Measurements from ENCODE around the gene ZBED1. TPM values are rescaled to one million over a fixed set of nuclear protein-coding genes. Genes with fewer than 3 reads are reported as not detected.
"Not testable (repeated sequence)": the region's sequence is repeated elsewhere in the genome, so short reads cannot be mapped to it uniquely, and the experiment has no call there.

ZBED1 gene
- total RNA-seq, 6 experiments from 2014 or later: 21.7 to 44.6 (median 36.9) TPM

DNA sequence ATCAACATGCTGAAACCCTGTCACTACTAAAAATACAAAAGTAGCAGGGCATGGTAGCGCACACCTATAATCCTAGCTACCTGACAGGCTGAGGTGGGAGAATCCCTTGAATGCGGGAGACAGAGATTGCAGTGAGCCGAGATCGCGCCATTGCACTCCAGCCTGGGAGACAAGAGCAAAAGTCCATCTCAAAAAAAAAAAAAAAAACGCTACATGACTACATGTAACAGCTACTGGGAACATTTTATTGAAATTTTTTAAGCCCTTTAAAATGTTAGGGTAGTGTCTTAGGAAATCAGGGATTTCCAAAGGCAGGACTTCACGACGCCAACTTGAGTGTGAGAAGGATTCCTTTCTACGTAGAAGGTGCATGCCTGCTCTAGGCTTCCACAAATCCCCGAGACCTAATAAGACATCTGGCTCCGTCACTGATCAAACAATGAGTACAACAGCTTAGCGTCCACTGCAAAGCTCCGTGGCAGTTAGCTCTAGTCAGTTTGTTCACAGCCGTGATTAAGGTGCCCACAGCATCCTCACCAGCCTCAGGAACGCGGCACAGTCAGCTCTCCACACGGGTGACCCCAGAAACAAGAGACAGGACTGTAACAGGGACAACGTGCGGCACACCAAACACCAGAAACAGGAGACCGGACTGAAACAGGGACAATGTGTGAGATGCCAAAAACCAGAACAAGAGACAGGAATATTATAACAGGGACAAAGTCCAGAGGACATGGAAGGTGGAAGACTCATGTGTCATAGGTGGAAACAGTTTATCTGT is 33.7 kb downstream of the ZBED1 start:
- Histone ChIP-seq H3K27ac (peak overlapping the region in 2 of 3 donors; percentile 62 to 63), H3K4me3 (no peak overlapping the region), H3K9me3 (no peaks in the 10 kb centered on the region), H3K27me3 (no peaks in the 10 kb centered on the region), H3K4me1 (peaks cover 0 to 3% (median 0%) of the 10 kb centered on the region in 4 donors), H3K36me3 (no peaks in the 10 kb centered on the region)
- ATAC-seq (peak; percentile 74 to 87 (median 82)), DNase-seq (peak in 1 of 3 donors; percentile 41)
- intact Hi-C loops (cut with DNase I): no loop called here
- TF ChIP-seq, protein P1, sequence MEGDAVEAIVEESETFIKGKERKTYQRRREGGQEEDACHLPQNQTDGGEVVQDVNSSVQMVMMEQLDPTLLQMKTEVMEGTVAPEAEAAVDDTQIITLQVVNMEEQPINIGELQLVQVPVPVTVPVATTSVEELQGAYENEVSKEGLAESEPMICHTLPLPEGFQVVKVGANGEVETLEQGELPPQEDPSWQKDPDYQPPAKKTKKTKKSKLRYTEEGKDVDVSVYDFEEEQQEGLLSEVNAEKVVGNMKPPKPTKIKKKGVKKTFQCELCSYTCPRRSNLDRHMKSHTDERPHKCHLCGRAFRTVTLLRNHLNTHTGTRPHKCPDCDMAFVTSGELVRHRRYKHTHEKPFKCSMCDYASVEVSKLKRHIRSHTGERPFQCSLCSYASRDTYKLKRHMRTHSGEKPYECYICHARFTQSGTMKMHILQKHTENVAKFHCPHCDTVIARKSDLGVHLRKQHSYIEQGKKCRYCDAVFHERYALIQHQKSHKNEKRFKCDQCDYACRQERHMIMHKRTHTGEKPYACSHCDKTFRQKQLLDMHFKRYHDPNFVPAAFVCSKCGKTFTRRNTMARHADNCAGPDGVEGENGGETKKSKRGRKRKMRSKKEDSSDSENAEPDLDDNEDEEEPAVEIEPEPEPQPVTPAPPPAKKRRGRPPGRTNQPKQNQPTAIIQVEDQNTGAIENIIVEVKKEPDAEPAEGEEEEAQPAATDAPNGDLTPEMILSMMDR (IDR thresholded peaks at IDR 0.05): no peak
- TF ChIP-seq POLR2A (IDR thresholded peaks at IDR 0.05): no peak
- WGBS (ENCODE audit: insufficient coverage, low coverage, low lambda C conversion rate, missing lambda C conversion rate): 38% methylated on average over 20 of the region's 20 CpGs

DNA sequence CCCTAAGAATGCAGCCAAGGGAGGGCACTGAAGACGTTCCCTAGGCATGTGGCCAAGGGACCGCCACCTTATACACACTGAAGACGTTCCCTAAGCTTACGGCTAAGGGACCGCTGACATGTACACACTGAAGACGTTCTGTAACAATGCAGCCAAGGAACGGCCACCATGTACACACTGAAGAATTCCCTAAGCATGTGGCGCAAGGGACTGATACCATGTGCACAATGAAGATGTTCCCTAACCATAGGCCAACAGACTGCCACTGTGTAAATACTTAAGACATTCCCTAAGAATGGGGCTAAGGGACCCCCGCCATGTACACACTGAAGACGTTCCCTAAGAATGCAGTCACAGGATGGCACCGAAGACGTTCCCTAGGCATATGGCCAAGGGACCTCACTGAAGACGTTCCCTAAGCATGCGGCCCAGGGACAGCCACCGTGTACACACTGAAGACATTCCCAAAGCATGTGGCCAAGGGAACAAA is 36.1 kb downstream of the ZBED1 start:
- 79% methylated on average over 5 of the region's 15 CpGs for WGBS (ENCODE audit: insufficient coverage, low coverage, low lambda C conversion rate, missing lambda C conversion rate)
- intact Hi-C loops (cut with DNase I): no loop called here
- H3K36me3 ChIP-seq: no peaks in the 10 kb centered on the region
- H3K4me1 ChIP-seq: peaks cover 0 to 13% (median 0%) of the 10 kb centered on the region in 4 donors
- no peak for TF ChIP-seq POLR2A (IDR thresholded peaks at IDR 0.05)
- TF ChIP-seq, protein P1 (IDR thresholded peaks at IDR 0.05): no peak
- no peaks in the 10 kb centered on the region for H3K9me3 ChIP-seq
- no peak for ATAC-seq
- no peak overlapping the region for H3K4me3 ChIP-seq
- no peak overlapping the region for H3K27ac ChIP-seq
- peak in 1 of 3 donors; percentile 22 for DNase-seq
- no peaks in the 10 kb centered on the region for H3K27me3 ChIP-seq

DNA sequence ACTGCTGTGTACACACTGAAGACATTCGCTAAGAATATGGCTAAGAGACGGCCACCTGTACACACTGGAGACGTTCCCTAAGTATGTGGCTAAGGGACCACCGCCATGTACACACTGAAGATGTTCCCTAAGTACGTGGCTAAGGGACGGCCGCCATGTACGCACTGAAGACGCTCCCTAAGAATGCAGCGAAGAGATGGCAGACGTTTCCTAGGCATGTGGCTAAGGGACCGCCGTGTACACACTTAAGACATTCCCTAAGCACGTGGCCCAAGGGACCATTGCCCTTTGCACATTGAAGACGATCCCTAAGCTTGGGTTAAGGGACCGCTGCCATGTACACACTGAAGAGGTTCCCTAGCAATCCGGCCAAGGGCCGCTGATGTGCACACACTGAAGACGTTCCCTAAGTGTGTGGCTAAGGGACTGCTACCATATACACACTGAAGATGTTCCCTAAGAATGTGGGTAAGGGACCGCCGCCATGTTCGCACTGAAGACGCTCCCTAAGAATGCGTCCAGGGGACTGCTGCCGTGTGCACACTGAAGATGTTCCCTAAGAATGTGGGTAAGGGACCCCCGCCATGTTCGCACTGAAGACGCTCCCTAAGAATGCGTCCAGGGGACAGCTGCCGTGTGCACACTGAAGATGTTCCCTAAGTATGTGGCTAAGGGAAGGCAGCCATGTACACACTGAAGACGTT is 36.7 kb downstream of the ZBED1 start:
- TF ChIP-seq POLR2A (IDR thresholded peaks at IDR 0.05): no peak
- TF ChIP-seq, protein P1 (IDR thresholded peaks at IDR 0.05): no peak
- H3K36me3 ChIP-seq: no peaks in the 10 kb centered on the region
- whole genome bisulfite sequencing (ENCODE audit: insufficient coverage, low coverage, low lambda C conversion rate, missing lambda C conversion rate): 68% methylated on average over 5 of the region's 31 CpGs
- no peaks in the 10 kb centered on the region for H3K9me3 ChIP-seq
- no peaks in the 10 kb centered on the region for H3K27me3 ChIP-seq
- no peak for ATAC-seq
- H3K4me1 ChIP-seq: peaks cover 0 to 13% (median 0%) of the 10 kb centered on the region in 4 donors
- no peak overlapping the region for H3K4me3 ChIP-seq
- DNase-seq: peak in 1 of 3 donors; percentile 2
- intact Hi-C loops (cut with DNase I): no loop called here
- no peak overlapping the region for H3K27ac ChIP-seq

GRCh38 chrX:2463481-2463880 is 37.3 kb downstream of the ZBED1 start:
- intact Hi-C loops (cut with DNase I): not testable (repeated sequence)

DNA sequence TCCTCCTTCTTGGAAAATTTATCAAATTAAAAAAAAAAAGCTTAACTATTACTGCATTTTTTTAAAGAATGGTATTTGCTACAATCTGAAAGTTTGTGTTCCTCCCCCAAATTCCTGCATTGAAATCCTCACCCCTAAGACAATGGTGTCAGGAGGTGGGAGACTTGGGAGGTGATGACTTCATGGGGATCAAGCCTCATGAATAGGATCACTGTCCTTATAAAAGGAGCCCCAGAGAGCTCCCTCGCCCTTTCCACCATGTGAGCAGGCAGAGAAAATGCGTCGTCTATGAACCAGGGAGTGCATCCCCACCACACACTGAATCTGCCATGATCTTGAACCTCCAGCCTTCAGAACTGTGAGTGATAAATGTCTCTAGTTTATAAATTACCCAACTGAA is 38.0 kb downstream of the ZBED1 start:
- Histone ChIP-seq H3K36me3 (no peaks in the 10 kb centered on the region), H3K4me3 (no peak overlapping the region), H3K27me3 (no peaks in the 10 kb centered on the region), H3K9me3 (no peaks in the 10 kb centered on the region), H3K27ac (no peak overlapping the region), H3K4me1 (peaks cover 0 to 13% (median 0%) of the 10 kb centered on the region in 4 donors)
- DNase-seq (peak in 1 of 3 donors; percentile 6), ATAC-seq (no peak)
- intact Hi-C loops (cut with DNase I): no loop called here
- 100% methylated on average over 3 of the region's 3 CpGs for WGBS (ENCODE audit: insufficient coverage, low coverage, low lambda C conversion rate, missing lambda C conversion rate)
- no peak for TF ChIP-seq POLR2A (IDR thresholded peaks at IDR 0.05)
- TF ChIP-seq, protein P1 (IDR thresholded peaks at IDR 0.05): no peak

More at GRCh38 chrX:2463481-2463880, 37.3 kb downstream of the ZBED1 start:
- H3K4me3 ChIP-seq, H3K27me3 ChIP-seq, H3K9me3 ChIP-seq, H3K27ac ChIP-seq, H3K36me3 ChIP-seq, ATAC-seq: not testable (repeated sequence)
- peak in 1 of 3 donors; percentile 6 for DNase-seq
- WGBS (ENCODE audit: insufficient coverage, low coverage, low lambda C conversion rate, missing lambda C conversion rate): 75% methylated on average over 10 of the region's 10 CpGs
- peaks cover 0 to 13% (median 0%) of the 10 kb centered on the region in 4 donors for H3K4me1 ChIP-seq

Data from right lobe of liver (tissue), 6 donors.